NCI-H146 (cell line): ENCODE measurements around the gene CTPS2.

Experiments
- DNase-seq: peaks from one replicate; lab custom pipeline; 2025; lab: John Stamatoyannopoulos, UW

CTPS2 gene

DNA sequence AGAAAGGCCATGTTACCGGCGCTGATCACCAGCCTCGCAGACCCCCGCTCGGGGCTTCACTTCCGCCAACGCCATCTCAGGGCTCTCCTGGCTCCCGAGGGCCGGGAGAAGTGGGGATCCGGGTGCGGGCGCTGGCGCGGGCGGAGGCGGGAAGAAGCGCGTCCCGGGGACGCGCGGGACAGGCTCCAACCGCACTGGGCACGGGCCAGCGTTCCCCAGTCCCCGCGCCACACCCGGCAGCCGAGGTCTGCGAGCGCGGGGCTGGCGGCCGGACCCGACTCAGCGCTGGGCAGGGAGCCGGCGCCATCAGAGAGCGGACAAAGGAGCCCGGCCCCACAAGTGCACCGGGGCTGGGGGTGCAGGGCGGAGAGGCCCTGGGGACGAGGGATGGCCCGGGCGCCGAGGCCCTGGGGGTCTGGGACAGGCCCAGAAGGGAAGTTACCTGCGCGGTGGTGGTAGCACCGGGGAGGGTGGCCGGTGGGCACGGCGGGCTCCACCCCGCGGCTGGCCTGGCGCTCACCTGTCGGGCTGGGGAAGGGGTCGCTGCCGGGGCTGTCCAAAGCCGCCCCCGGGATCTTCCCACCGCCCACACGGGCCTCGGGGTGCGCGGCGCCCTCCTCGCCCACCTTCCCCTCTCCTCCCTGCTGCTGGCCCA, 449 bp downstream of the CTPS2 start:
- DNase-seq: peak; percentile 35

DNA sequence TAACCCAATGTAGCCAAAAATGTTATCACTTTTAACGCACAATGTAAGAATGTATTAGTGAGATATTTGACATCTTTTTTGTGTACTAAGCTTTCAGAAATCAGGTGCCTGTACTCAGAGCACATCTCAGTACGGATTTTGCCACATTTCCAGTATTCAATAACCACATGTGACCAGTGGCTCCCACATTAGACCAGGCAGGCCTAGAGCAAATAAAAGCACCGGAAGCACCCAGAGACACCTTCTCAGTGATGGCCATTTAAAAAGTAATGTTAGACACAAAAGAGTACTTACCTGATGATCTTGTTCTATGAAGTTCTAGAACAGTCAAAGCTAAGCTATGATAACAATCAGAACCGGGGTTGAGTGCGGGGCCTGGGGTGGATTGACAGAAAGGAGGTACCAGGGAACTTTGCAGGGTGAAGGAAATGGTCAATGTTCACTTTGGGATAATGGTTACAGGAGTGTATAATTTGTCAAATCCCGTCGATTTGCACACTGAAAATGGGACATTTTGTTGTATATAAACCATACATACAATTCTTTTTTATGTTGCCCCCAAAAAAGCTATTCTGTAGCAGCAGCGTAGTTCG, 1.2 kb downstream of the CTPS2 start:
- DNase-seq: peak; percentile 20

- no peak for DNase-seq
Observed at GRCh38 chrX:16708016-16708415, 4.5 kb downstream of the CTPS2 start.

GRCh38 chrX:16705370-16705769, 7.1 kb downstream of the CTPS2 start:
- no peak for DNase-seq

DNA sequence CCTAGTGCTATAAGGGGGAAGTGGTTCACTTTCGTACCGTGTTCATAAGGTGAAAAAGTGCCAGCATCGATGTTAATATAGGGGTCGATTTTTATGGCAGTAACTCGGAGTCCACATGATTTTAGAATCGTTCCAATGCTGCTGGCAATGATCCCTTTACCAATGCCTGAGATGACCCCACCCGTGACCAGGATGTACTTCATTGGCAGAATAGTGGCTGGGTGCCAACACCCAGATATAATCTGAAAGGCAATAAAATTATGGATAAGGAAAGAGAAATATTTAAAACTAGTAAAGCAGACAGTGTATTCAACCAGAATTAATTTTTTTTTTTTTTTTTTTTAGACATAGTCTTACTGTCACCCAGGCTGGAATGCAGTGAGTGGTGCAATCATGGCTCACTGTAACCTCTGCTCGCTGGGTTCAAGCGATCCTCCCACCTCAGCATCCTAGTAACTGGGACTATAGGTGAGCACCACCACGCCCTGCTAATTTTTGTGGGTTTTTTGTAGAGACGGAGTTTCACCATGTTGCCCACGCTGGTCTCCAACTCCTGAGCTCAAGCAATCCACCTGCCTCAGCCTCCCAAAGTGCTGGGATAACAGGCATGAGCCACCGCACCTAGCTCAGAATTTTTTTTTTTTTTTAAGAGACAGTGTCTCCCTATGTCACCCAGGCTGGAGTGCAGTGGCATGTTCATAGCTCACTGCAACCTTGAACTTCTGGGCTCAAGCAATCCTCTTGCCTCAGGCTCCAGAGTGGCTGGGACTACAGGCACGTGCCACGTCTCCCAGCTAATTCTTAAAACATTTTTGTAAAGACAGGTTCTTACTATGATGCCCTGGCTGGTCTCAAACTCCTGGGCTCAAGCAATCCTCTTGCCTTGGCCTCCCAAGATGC, 9.5 kb downstream of the CTPS2 start:
- no peak for DNase-seq

- no peak for DNase-seq
Observed at GRCh38 chrX:16700734-16701133, 11.7 kb downstream of the CTPS2 start.

DNA sequence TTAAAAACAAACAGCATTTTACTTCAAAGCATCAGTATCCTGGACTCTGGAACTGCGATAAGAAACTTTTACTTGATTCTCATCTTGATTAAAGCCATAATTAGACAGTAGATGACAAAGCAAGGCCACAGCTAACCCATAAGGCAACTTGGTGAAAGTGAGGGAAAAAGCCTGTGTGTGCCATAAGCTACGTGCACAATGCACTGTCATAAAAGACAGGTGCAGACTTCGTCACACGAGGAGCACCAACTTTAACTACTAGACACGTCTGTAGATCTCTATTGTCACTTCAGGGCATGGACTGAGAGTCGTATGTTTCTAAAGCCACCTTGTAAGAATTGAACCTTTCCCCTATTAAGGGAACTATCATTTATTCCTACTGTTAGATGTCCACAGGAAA, 13.1 kb downstream of the CTPS2 start:
- no peak for DNase-seq

DNA sequence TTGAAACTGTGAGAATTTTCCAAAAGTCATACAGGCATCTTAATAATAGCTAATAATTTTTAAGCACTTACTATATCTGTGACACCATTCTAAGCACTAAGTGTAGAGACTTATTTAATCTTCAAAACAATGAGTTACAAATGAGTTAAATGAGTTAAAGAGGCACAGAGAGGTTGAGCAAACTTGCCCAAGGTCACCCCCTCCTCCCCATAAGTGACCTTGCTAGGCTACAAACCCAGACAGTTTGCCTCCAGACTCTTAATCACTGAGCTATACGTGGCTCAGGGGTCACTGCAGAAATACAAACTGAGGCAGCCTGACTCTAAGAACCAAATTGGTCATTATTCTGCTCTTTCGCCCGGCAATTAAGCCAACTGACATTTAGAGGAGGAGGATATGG, 15.5 kb downstream of the CTPS2 start:
- DNase-seq: no peak

DNA sequence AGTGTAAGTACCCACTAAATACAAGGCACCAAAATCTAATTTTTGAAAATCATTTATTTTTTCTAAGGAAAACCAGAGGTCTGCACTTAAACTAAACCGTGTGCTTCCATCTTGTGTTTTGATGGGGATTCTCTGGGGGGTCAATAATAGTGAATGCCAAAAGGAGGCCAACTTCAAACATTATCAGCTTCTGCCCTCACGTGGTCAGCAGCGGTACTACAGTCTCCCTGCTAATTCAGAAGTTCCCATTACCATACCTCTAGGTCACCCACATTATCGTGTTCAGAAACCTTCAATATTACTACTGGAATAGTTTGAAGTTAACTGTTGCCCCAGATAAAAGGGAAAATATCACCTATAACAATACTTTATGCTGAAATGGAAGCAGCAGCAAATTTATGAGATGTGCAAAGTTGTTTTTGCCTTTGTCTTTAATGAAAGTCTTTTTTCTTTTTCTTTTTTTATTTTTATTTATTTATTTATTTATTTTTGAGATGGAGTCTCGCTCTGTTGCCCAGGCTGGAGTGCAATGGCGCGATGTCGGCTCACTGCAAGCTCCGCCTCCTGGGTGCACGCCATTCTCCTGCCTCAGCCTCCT, 17.3 kb downstream of the CTPS2 start:
- DNase-seq: peak; percentile 37

DNA sequence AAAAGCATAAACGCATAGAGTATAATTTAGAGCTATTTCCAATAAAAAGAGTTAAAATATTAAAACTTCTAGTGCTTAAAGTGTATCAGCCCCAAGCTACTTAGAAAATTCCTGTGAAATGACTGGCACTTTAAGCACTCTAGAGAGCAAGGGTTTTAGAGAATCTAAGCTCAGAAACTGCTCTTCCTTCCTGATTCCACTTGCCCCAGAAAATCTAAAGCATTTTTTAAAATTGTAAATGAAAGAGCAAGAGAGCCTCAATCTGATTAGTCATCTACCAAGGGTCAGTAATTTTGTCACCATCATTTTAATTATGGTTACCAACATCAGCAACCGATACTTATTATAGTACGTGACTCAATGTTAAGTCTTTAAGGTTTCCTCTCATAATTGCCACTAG, 25.0 kb downstream of the CTPS2 start:
- no peak for DNase-seq

DNA sequence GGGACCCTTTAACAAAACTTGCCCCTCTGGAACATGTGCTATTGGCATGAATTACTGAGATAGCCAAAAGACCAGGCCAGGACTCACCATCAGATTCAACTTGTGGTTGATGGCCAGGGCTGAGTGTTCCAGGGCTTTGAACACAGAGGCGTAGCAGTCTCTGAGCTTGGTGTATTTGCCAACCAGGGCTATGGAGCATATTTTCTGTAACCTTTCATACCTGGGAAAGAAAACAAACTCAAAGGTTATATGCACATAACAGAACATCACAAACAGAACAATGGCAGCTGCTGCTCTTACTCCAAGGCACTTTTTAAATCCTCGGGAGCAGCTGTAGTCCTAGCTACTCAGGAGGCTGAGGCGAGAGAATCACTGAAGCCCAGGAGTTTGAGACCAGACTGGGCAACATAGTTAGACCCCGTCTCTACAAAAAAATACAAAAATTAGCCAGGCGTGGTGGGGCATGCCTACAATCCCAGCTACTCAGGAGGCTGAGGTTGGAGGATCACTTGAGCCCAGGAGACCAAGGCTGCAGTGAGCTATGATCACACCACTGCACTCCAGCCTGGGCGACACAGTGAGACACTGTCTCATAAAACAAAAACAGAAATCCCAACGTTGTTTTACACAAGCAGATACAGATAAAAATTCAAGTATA, 29.3 kb downstream of the CTPS2 start:
- DNase-seq: no peak

DNA sequence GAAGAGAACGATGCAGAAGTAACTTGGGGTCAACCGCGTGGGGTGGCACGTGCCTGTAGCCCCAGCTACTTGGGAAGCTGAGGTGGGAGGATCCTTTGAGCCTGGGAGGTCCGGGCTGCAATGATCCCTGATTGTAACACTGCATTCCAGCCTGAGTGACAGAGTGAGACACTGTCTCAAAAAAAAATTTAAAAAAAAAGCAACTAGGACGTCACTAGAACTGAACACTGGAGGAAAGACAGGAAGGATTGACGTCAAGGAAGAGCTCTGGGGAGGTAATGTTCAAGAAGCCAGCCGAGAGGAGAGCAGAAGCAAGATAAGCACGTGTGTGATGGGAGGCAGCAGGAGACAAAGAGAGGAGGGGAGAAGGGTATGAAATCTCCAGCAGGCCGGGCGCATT, 33.8 kb downstream of the CTPS2 start:
- DNase-seq: no peak

DNA sequence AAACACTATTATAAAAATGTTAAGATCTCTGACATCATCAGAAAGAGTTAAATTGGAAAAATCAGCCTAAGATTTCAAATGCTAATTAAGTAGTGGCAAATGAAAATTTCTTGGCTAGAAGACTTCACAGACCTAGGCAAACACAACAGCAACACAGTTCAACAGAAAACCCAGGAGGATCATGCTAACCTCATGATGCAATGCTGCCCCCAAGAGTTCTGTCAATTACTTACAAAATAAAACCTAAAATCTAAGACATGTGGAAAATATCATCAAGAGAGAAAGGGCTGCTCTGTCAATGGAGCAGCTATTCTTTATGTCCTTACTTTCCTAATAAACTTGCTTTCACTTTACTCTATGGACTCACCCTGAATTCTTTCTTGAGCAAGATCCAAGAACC, 41.5 kb downstream of the CTPS2 start:
- DNase-seq: peak; percentile 6

DNA sequence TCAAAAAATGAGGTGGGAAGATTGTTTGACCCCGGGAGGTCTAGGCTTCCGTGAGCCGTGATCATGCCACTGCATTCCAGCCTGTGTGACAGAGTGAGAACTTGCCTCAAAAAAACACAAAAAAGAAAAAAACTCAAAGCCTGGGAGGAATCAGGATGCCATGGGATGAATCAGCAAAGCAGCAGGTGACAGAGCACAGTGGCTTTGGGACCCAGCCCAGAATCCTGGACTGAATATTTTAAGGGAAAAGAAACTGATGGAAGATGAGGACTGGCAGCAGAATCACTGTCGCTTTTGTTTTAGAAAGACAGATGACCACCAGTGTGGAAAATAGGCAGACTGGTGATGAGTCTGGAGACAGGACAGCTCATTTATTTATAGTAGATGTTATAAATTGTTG, 45.9 kb downstream of the CTPS2 start:
- no peak for DNase-seq

GRCh38 chrX:16665089-16665488, 47.4 kb downstream of the CTPS2 start:
- DNase-seq: no peak

- no peak for DNase-seq
Observed at GRCh38 chrX:16664626-16665025, 47.8 kb downstream of the CTPS2 start.

- DNase-seq: no peak
Observed at GRCh38 chrX:16664074-16664473, 48.4 kb downstream of the CTPS2 start.

DNA sequence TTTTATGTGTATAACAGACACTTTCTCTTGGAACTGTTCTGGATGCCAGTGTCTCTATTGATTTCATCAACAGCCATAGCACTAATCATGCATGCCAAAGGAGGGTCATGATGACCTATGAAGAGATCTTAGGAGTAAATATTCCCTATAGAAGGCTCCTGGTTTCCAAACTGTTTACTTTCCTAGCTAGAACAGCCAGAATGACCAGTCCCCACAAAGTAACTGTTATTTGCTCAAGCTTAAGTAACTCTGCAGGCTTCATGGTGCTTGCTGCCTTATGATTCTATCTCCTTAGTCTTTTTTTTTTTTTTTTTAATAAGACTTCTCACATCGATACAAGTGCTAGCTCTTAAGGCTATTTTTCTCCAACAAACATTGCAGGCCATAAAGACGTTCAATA, 50.1 kb downstream of the CTPS2 start:
- no peak for DNase-seq

- DNase-seq: no peak
Observed at GRCh38 chrX:16661495-16661894, 51.0 kb downstream of the CTPS2 start.

DNA sequence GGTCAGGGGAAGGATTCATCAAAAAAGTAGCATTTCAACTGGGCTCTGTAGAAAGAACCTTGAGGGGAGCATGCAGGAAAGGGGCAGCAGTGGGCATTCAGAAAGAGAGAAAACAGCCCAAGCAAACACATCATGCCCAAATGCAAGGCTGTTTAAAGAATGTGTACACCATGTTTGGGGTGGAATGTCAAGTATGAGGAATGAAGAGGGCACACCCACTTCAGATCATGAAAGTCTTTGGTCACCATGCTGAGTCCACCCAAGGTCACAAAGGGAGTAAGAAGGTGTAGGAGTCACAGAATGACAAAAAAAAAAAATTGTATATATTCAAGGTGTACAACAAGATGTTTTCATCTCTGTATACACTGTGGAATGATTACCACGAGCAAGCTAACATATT, 53.1 kb downstream of the CTPS2 start:
- DNase-seq: no peak

GRCh38 chrX:16658284-16658683, 54.2 kb downstream of the CTPS2 start:
- no peak for DNase-seq

DNA sequence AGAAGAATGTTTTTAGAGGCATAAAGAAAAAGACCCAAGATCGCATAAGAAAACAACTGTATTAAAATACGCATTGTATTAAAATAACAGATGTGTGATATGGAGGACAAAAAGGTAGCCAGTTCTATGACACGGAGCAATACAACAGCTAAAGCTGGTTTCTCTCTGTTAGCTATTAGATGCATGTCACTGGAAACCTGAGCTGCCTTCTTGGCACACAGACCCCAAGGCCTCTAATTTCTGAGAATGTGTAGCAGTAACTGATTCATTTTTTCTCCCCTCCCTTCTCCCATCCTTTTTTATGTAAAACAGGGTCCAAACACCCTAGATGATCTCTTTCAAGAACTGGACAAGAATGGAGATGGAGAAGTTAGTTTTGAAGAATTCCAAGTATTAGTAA, 58.4 kb downstream of the CTPS2 start:
- DNase-seq: no peak
